DND-41 (cell line): ENCODE data around the gene PCDH9.

Experiments used
- ATAC-seq: fragments of 200-7000 bp; cut with Tn5 transposase; 3 replicates; pipeline ENCODE4 v1.9.1; 2021; ENCODE audit warnings: low read depth; ENCODE audit not compliant: insufficient read depth
- DNase-seq: peaks from one replicate; pipeline ENCODE4 v3.0.0-alpha.2; 2020
- H2AFZ ChIP-seq: 2 replicates; pipeline ENCODE4 v1.6.0; 2012; ENCODE audit warnings: low read depth, low read length
- H3K27ac ChIP-seq: 2 replicates; pipeline ENCODE4 v1.5.1; 2012; ENCODE audit warnings: low read length, inconsistent platforms
- H3K27me3 ChIP-seq: fragments of 200-600 bp; sonication (generic); 2 replicates; pipeline ENCODE4 v1.6.0; 2012; ENCODE audit warnings: low read length, mild to moderate bottlenecking, inconsistent platforms; ENCODE audit not compliant: insufficient read depth, poor library complexity
- H3K36me3 ChIP-seq: 2 replicates; pipeline ENCODE4 v1.5.1; 2012; ENCODE audit warnings: low read length, inconsistent platforms; ENCODE audit not compliant: insufficient read depth
- H3K4me1 ChIP-seq: 2 replicates; pipeline ENCODE4 v1.5.1; 2012; ENCODE audit warnings: mild to moderate bottlenecking, low read length; ENCODE audit not compliant: insufficient read depth
- H3K4me2 ChIP-seq: 2 replicates; pipeline ENCODE4 v1.6.0; 2012; ENCODE audit warnings: mild to moderate bottlenecking, moderate library complexity, low read length, inconsistent platforms; ENCODE audit not compliant: insufficient read depth
- H3K4me3 ChIP-seq, 2 experiments: fragments of 200-600 bp in 1 of 2; shearing (Covaris generic) in 1 of 2; 2 replicates each; pipeline ENCODE4 v1.5.1; 2012 to 2016; ENCODE audit warnings: inconsistent platforms in 2 of 2, low read length in 2 of 2, mild to moderate bottlenecking in 2 of 2, low read depth in 1 of 2, moderate library complexity in 1 of 2
- H3K79me2 ChIP-seq: 2 replicates; pipeline ENCODE4 v1.6.0; 2012; ENCODE audit warnings: low read length, inconsistent platforms; ENCODE audit not compliant: insufficient read depth
- H3K9ac ChIP-seq: 2 replicates; pipeline ENCODE4 v1.6.0; 2012; ENCODE audit warnings: low read depth, mild to moderate bottlenecking, inconsistent platforms, low read length, moderate library complexity
- H3K9me3 ChIP-seq: 2 replicates; pipeline ENCODE4 v1.5.1; 2012; ENCODE audit warnings: low read length, moderate library complexity, mild to moderate bottlenecking, inconsistent platforms; ENCODE audit not compliant: insufficient read depth, severe bottlenecking
- H4K20me1 ChIP-seq: 2 replicates; pipeline ENCODE4 v1.6.0; 2012; ENCODE audit warnings: low read length; ENCODE audit not compliant: insufficient read depth
- CTCF ChIP-seq: IDR thresholded peaks from 2 replicates; pipeline ENCODE4 v1.5.1; 2012; ENCODE audit warnings: borderline replicate concordance, low read length, moderate library complexity, mild to moderate bottlenecking; ENCODE audit not compliant: poor library complexity, severe bottlenecking; ENCODE audit errors: extremely low read depth
- EZH2 ChIP-seq: IDR thresholded peaks from 3 replicates; pipeline ENCODE4 v1.6.1; 2012; ENCODE audit warnings: borderline replicate concordance, low read depth, mild to moderate bottlenecking, moderate library complexity, low read length, inconsistent platforms; ENCODE audit not compliant: severe bottlenecking

The PCDH9 gene

GRCh38 chr13:67200183-67200582, 30.0 kb downstream of the PCDH9 start:
- DNase-seq (no peak), ATAC-seq (no peak)
- Histone ChIP-seq H3K27me3 (no peaks in the 10 kb centered on the region), H3K4me2 (no peak overlapping the region), H2AFZ (no peak overlapping the region), H3K27ac (no peak overlapping the region), H3K36me3 (no peaks in the 10 kb centered on the region), H3K9me3 (no peaks in the 10 kb centered on the region), H3K4me3 (no peak overlapping the region), H3K79me2 (no peaks in the 10 kb centered on the region), H3K4me1 (peaks cover 9% of the 10 kb centered on the region; the same call in 1 of the 2 replicates), H4K20me1 (no peaks in the 10 kb centered on the region), H3K9ac (no peak overlapping the region)
- no peak for TF ChIP-seq CTCF
- no peak for TF ChIP-seq EZH2

GRCh38 chr13:67197704-67198103, 32.4 kb downstream of the PCDH9 start:
- Histone ChIP-seq H3K27ac (no peak overlapping the region), H3K4me2 (no peak overlapping the region), H3K9me3 (no peaks in the 10 kb centered on the region), H3K79me2 (no peaks in the 10 kb centered on the region), H3K36me3 (no peaks in the 10 kb centered on the region), H3K4me3 (no peak overlapping the region), H2AFZ (no peak overlapping the region), H3K27me3 (no peaks in the 10 kb centered on the region), H3K9ac (no peak overlapping the region), H3K4me1 (no peaks in the 10 kb centered on the region), H4K20me1 (no peaks in the 10 kb centered on the region)
- DNase-seq, result no peak
- no peak for ATAC-seq
- TF ChIP-seq CTCF (no peak), EZH2 (no peak)

- ATAC-seq (no peak), DNase-seq (no peak)
- Histone ChIP-seq H3K4me3 (no peak overlapping the region), H3K4me2 (no peak overlapping the region), H3K4me1 (no peaks in the 10 kb centered on the region), H3K36me3 (no peaks in the 10 kb centered on the region), H3K79me2 (no peaks in the 10 kb centered on the region), H2AFZ (no peak overlapping the region), H4K20me1 (no peaks in the 10 kb centered on the region), H3K27ac (no peak overlapping the region), H3K9ac (no peak overlapping the region), H3K27me3 (no peaks in the 10 kb centered on the region), H3K9me3 (no peaks in the 10 kb centered on the region)
- no peak for TF ChIP-seq EZH2
Measured at GRCh38 chr13:67193979-67194378, 36.2 kb downstream of the PCDH9 start.

GRCh38 chr13:67192751-67193150, 37.4 kb downstream of the PCDH9 start:
- H3K4me1 ChIP-seq, result no peaks in the 10 kb centered on the region
- no peak overlapping the region for H3K4me3 ChIP-seq
- no peaks in the 10 kb centered on the region for H3K9me3 ChIP-seq
- H2AFZ ChIP-seq, result no peak overlapping the region
- TF ChIP-seq EZH2 (no peak), CTCF (no peak)
- ATAC-seq (no peak), DNase-seq (no peak)
- no peak overlapping the region for H3K27ac ChIP-seq
- H3K79me2 ChIP-seq, result no peaks in the 10 kb centered on the region
- H3K9ac ChIP-seq, result no peak overlapping the region
- H3K4me2 ChIP-seq, result no peak overlapping the region
- no peaks in the 10 kb centered on the region for H4K20me1 ChIP-seq
- no peaks in the 10 kb centered on the region for H3K27me3 ChIP-seq
- H3K36me3 ChIP-seq, result no peaks in the 10 kb centered on the region
